CD4-positive, alpha-beta T cell treated with Interleukin-10 for 1 hour (primary cell): Measurements from ENCODE around the gene POP4.

ENCODE experiments used
- DNase-seq: peaks from one replicate; pipeline ENCODE4 v3.0.0-alpha.2; 2020

POP4 gene

DNA sequence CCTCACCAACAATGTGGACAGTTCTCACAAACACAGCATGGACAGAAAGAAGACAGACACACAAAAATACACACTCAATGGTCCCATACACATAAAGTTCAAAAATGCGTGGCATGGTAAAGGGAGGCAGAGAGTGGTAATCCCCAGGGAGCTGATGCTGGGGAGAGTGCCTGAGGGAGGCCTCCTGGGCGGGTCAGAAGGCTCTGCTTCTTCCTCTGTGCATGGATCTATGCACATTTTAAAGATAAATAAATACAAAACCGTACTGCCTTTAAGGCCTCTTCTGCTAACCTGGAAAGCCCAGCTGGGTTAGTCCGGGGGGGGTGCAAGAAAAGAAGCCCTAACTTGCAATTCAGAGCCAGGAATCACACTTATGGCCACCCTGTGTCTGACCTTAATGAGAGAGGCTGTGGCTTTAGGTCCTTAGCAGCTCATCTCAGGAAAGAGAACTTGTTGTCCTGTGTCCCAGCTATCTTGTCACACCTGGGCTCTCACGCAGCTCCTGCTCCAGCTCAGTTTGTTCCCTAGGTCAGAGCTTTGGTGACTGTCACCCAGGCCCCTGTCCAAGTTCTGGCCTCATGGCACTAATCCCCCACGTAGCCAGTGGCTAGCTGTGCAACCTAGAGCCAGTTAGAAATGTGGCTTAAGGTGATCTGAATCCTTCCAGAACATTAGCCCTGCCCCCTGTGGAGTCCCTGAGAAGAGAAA, 28.5 kb downstream of the POP4 start:
- DNase-seq = no peak

DNA sequence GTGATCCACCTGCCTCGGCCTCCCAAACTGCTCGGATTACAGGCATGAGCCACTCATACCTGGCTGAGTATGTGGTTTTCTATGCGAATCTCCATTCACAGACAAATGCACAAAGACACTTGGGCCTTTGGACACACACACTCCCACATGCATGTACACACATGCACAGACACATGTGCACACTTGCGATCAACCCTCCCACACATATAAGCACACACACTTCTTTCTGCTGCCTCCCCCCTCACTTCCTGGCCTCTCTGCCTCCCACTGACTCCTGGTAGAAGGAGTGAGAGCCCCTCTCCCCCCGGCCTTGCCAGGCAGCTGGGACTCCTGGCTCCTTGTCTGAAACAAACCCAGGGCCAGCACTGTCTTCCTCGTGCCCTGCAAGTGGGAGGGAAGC, 29.9 kb downstream of the POP4 start:
- DNase-seq = no peak

DNA sequence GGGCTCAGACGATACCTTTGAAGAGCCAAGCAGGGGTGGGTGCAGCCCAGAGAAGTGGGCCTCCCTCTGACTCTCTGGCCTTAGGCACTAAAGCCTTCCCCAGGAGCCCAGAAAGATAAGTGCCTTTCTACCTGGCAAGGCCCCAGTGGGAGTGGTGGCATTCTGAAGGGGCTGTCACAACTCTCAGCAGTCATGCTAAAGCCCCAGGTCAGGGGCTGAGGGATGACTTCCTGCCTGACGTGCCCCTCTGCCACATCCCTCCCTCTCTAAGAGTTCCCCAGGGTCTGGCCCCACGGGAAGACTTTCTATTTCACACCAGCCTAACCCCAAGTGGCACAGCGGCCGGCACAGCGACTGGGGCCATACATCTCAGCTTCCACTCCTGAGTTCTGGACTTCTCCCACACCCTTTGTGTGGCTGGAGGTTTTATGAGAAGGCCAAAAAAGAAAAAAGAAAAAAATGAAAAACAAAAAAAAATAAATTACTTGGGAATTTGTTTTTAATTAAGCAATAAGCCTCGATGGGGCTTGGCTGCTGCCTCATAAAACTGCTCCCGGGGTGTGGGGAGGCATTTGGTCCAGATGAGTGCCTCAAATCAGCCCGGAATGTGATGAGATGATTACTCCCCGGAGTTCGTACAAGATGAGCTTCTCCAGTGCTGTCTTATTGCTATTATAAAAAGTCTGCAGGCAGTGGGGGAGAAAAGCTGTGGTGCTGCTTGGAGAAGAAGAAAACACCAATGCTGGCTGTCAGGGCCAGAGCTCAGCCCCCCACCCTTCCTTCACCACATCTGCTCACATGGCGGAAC, 30.7 kb downstream of the POP4 start:
- no peak for DNase-seq

GRCh38 chr19:29639086-29639485, 33.0 kb downstream of the POP4 start:
- DNase-seq = no peak

DNA sequence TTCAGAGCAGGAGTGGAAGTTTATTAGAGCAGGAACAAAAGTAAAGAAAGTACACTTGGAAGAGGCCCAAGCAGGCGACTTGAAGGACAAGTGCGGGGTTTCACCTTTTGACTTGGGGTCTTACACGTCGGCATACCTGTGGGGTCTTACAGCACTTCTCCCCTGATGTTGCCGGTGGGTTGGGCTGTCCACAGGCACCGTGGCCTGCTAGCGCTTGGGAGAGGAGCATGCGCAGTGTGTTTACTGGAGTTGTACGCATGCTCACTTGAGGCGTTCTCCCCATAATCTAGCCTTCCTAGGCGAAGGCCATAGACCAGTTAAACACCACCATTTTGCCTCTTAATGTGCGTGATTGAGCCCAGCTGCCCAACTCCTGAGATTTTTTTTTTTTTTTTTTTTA, 34.1 kb downstream of the POP4 start:
- DNase-seq = no peak

DNA sequence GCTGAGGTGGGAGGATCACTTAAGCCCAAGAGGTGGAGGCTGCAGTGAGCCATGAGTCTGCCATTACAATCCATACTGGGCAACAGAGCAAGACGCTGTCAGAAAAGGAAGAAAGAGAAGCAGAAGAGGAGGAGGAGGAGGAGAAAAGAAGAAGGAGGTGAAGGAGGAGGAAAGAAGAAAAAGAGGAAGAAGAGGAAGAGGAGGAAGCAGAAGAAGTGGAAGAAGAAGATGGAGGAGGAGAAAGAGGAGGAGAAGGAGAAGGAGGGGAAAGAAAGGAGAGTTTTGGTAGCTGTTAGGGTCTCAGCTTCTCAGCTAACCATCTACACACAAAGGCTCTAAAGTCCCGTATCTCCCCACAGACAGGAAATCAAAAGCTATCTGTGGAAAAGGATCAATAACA, 35.5 kb downstream of the POP4 start:
- no peak for DNase-seq

GRCh38 chr19:29643361-29643935, 37.4 kb downstream of the POP4 start:
- no peak for DNase-seq

DNA sequence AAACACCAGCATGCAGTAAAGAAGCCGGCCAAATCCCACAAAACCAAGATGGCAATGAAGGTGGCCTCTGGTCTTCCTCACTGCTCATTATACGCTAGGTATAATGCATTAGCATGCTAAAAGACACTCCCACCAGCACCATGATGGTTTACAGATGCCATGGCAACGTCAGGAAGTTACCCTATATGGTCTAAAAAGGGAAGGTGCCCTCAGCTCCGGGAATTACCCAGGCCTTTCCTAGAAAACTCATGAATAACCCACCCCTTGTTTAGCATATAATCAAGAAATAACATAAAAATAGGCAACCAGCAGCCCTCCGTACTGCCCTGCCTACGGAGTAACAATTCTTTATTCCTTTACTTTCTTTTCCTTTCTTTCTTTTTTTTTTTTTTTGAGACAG, 38.1 kb downstream of the POP4 start:
- DNase-seq = no peak

DNA sequence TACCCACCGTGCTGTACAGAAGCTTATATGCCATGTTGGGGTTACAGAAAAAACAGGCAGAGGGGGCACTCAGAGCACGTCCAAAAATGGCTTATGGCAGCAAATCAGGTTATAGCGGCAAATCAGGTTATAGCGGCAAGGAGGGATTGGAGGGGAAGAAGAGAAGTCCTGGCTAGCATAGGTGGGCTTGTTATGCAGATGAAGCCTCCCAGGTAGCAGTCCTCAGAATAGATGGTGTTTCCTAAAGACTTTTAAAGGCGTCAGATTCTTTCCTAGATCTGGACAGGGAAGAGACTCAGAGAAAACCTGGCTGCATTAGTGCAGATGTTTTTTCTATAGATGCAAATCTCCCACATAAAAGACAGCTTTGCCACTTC, 39.4 kb downstream of the POP4 start:
- DNase-seq = no peak

DNA sequence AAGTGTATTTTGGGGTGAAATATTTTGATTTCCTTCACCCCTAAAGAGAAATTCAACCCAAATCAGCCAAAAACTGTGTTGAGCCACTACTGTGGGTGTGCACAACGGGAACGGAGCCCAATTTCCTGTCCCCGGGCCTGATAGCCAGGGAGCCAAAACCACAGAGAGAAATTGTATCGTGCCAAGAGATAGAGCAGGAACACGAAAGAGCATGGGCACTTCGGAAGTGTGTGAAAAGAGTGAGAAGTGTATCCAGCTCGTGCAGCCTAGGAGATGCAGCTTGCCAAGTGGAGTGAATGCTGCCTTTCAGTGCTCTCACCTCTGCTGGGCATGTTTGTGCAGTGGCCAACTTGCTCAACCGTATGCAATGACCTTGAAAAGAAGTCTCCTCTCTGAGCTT, 39.8 kb downstream of the POP4 start:
- DNase-seq = no peak

GRCh38 chr19:29650772-29651387, 44.8 kb downstream of the POP4 start:
- DNase-seq = no peak

DNA sequence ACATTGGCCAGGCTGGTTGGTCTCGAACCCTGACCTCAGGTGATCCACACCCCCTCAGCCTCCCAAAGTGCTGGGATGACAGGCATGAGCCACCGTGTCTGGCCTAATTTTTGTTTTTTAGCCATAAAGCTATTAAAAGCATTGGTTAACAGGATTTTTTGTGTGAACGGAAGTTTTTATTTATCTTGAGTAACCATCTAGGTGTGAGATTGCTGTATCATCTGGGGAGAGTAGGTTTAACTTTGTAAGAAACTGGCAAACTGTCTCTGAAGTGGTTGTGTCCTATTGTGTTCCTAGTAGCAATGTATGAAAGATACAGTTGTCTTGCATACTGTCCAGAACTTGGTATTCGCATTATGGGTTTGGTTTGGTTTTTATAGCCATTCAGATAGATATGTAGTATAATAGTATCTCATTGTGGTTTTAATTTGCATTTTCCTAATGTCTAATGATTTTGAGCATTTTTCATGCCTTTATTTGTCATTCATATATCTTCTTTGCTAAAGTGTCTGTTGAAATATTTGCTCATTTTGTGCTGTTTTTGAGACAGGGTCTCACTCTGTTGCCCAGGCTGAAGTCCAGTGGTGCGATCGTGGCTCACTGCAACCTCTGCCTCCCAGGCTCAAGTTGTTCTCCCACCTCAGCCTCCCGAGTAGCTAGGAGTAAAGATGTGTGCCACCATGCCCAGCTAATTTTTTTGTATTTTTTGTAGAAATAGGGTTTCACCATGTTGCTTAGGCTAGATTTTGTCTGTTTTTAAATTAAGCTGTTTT, 45.7 kb downstream of the POP4 start:
- DNase-seq = no peak

DNA sequence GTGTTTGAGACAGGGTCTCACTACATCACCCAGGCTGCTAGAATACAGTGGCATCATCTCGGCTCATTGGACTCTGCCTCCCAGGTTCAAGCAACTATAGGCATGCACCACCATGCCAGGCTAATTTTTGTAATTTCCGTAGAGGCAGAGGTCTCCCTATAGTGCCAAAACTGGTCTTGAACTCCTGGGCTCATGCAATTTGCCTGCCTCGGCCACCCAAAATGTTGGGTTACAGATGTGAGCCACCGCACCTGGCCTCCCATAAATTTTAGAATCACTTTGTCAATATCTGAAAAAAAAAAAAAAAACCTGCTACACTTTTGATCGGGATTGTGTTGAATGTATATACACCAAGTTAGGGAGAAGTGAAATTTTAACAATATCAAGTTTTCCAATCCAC, 47.3 kb downstream of the POP4 start:
- no peak for DNase-seq

DNA sequence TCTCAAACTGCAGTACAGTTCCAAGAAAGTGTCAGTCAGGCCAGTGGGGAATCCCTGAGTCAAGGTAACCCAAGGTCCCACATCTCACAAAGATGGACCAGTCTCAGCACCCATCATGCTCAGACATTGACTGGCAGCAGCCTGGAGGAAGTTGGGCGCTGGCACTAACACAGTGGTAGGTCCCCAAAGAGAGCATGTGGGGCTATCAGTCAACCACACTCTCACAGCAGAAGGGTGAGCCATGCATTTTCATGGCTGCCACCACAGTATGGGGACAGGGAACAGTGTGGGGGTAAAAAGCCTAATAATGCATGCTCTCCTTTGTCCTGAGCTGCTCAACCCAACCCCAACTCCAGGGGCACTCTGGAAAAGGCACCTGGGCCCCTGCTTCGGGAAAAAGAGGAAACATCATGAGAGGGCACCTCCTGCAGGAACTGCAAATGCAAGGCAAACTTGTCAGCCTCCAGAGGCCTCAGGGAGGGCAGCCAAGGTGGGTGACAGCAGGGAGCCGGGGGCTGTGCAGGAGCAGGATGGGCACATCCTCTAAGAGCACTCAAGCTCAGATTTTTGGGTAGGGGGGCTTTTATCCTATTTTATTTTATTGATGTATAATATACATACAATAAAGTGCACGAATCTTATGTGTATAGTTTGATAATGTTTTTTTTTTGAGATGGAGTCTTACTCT, 49.7 kb downstream of the POP4 start:
- DNase-seq = no peak

DNA sequence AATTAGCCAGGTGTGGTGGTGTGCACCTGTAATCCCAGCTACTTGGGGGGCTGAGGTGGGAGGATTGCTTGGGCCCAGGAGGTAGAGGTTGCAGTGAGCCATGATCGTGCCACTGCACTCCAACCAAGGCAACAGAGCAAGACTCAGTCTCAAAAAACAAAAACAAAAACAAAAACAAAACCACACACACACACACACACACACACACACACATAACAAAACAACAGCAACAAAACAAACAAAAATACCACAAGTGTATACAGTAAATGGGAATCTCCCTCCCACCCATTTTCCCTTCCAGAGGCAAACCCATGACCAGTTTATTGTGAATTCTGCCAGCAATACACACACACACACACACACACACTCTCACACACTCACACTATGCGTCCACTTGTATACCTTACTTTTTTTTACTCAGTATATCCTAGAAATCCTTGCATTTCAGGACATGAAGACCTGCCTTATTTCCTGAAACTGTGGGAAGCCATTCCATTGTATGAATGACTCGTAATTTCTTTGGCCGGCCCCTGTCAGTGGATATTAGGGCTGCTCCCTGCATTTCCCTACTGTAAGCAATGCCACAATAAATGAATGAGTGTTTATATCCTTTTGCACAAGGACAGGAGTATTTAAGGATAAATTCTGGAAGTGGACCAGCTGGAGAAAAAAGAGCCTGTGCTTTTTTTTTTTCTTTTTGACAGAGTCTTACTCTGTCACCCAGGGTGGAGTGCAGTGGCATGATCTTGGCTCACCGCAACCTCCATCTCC, 52.3 kb downstream of the POP4 start:
- DNase-seq = no peak

DNA sequence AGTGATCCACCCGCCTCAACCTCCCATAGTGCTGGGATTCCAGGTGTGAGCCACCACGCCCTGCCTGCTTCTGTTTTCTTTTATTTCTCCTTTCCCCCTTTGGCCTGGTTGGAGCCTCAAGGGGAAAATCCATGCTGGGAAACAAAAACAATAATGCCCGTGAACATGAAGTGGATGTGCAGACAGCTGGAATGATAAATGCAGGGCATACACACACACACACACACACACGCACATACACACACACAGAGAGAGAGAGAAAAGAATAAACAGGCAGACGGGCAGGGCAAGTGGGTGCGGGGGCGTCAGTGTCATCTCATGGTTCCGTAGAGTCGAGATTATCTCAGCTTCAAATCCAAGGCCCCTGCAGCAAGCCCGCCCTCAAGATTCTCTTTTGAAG, 54.8 kb downstream of the POP4 start:
- DNase-seq = no peak

GRCh38 chr19:29662278-29662603, 56.2 kb downstream of the POP4 start:
- DNase-seq = no peak

DNA sequence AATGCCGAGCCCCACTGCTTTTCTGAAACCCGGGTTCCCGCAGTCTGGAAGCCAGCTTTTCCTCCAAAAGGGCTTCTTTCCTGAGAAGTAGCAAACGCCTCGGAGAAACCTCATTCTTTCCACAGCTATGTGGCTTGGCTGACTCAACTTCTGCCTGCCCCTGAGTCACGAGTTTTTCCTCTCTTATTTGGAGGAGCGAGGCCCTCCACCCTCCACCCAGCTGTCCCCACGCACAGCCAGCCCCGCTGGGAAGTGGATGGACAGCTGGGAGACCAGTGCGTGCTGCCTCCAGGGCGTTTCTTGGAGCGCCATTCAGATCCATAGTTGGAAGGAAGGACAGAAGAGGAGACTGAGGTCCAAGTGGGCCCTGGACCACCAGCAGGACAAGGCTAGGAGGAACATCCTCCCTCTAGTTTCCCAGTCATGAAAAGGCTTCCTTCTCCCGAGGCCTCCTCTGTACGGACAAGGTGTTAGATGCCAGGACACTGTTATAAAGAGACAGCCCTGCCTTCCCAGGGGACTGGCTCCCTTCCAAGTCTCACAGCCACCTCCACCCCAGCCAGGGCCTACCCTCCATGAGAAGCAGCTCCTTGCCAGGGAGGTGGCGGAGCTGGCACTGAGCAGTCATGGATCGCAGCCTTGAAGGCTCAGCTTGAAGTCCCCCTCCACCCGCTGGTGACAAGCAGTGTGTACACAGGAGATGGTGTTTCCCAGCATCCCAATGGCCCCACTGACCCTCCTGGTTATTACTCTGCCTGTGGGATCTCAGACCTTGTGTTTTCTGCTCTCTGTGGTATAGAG, 56.7 kb downstream of the POP4 start:
- no peak for DNase-seq

GRCh38 chr19:29663861-29664752, 58.0 kb downstream of the POP4 start:
- no peak for DNase-seq

DNA sequence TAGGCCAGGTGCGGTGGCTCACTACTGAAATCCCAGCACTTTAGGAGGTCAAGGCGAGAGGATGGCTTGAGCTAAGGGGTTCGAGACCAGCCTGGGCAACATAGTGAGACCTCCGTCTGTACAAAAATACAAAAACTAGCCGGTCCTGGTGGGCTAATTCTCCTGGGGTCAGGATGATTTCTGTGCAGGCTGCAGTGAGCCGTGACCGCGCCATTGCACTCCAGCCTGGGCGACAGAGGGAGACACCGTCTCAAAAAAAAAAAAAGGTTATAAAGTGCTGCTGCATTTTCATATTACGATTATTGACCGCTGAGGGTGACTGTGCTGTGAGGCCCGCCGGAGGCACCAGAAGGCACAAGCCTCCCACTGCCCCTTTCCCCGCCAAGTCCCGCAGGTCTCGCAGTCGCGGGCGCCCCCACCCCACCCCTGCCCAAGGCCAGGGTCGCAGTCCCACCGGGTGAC, 58.7 kb downstream of the POP4 start:
- no peak for DNase-seq
